Measurements from ENCODE around the gene CD207. TPM values are rescaled to one million over a fixed set of nuclear protein-coding genes. Genes with fewer than 3 reads are reported as not detected.

Gene CD207
- total and polyA plus RNA-seq, 5 donors from 2014 or later = not detected

DNA sequence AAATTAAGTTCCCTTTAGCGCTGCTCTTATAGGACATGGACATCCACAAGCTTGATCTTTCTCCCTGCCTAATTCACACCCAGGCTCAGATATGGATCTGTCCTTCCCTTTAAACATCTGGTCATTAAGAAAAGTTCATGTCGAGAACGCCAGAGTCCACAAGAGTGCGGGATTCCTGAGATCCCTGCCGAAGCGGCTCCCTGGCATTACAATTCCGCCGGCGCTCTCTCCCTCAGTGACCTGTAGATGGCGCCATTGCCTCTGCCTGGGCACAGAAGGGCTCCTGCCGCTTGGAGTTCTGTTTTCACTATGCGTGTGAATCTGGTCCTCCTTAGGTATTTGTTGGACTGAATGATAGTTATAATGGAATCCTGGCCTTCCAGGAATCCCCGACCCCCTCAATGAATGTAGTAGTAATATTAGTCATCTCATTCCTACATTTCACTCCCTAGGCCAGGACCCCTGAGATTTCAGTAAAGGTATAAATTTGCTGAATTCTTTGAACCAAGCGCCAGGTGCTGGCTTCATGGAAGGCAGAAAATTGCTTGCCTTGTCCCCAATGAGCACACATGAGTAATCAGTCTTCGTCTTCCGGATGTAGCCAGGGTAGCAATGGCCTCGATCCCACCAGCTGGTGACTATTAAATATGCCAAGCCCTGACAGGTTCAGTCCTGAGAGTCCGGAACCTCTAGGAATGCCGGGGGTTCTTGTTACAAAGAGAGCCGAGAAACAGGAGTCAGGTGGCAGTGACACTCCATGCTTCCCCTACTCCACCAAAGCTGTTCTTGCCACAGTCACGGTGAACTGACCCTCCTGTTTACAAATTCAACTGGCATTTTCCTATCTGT is 26.4 kb upstream of the CD207 start:
- Mint-ChIP-seq H3K27me3 (peaks cover 61% of the 10 kb centered on the region), H3K9me3 (peaks cover 0 to 1% (median 0%) of the 10 kb centered on the region in 7 donors), H3K4me1 (peaks cover 0 to 2% (median 0%) of the 10 kb centered on the region in 4 donors), H3K36me3 (peaks cover 3% of the 10 kb centered on the region), H3K4me3 (no peak overlapping the region), H3K27ac (no peak overlapping the region)
- Histone ChIP-seq H3K27ac (ENCODE audit: insufficient read depth, low read length, poor library complexity, severe bottlenecking) (no peak overlapping the region), H3K4me1 (ENCODE audit: control insufficient read depth, insufficient read depth, low read length, poor library complexity, severe bottlenecking) (peaks cover 3% of the 10 kb centered on the region), H3K27me3 (ENCODE audit: control insufficient read depth, insufficient read depth, low read length) (peaks cover 15% of the 10 kb centered on the region), H3K36me3 (ENCODE audit: control insufficient read depth, insufficient read depth, low read length) (no peaks in the 10 kb centered on the region), H3K4me3 (ENCODE audit: low read depth, low read length) (no peak overlapping the region), H3K9me3 (ENCODE audit: control insufficient read depth in 2 of 2, low read length in 2 of 2) (no peaks in the 10 kb centered on the region)
- DNase-seq (peak; percentile 26 to 47 (median 44)), ATAC-seq (ENCODE audit: low read depth in 2 of 2) (peak; percentile 40 to 42)

DNA sequence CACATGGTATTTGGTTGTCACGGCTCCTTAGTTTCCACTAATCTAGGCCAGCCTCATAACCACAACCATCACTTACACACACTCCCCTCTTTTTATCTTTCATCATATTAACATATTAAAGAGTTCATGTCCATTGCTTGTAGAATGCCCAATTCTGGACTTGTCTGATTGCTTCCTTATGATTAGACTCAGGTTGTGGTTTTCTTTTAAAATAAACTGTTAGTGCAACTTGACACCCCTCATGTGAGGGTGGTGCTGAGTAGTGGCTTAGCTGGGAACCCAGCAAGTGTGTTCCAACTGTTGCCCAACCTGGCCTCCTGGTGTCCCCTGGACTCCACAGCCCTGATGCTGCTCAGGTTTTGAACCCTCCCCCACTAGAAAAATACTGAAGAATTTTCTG is 20.1 kb upstream of the CD207 start:
- no peaks in the 10 kb centered on the region for H3K9me3 ChIP-seq (ENCODE audit: control insufficient read depth in 2 of 2, low read length in 2 of 2)
- no peaks in the 10 kb centered on the region for H3K4me1 ChIP-seq (ENCODE audit: control insufficient read depth, insufficient read depth, low read length, poor library complexity, severe bottlenecking)
- peaks cover 0 to 7% (median 4%) of the 10 kb centered on the region in 4 donors for H3K4me1 Mint-ChIP-seq
- no peak overlapping the region for H3K27ac Mint-ChIP-seq
- ATAC-seq (ENCODE audit: low read depth in 2 of 2) (no peak), DNase-seq (no peak)
- H3K27ac ChIP-seq (ENCODE audit: insufficient read depth, low read length, poor library complexity, severe bottlenecking) = no peak overlapping the region
- H3K36me3 Mint-ChIP-seq = no peaks in the 10 kb centered on the region
- peaks cover 39% of the 10 kb centered on the region for H3K27me3 Mint-ChIP-seq
- no peak overlapping the region for H3K4me3 Mint-ChIP-seq
- peaks cover 10% of the 10 kb centered on the region for H3K27me3 ChIP-seq (ENCODE audit: control insufficient read depth, insufficient read depth, low read length)
- no peak overlapping the region for H3K4me3 ChIP-seq (ENCODE audit: low read depth, low read length)
- no peaks in the 10 kb centered on the region for H3K36me3 ChIP-seq (ENCODE audit: control insufficient read depth, insufficient read depth, low read length)
- H3K9me3 Mint-ChIP-seq = peaks cover 0 to 1% (median 0%) of the 10 kb centered on the region in 7 donors

DNA sequence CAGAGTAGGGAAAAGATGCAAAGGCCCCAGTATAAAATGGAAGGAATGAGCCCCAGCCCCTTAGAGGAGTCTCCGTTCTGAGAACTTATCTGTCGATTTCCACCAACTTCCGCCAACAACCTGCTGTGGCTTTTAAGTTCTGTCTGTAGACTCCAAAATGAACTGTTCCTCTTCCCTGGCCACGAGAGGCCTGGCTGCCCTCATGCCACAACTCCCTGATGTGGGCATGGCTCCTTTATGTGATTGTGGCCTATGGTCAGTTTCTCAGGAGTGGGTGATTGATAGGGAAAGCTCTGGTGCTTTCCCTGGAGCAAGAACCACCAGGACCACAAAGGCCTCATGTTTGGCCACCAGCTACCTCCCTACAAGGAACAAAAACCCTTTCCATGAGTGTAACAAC is 18.8 kb upstream of the CD207 start:
- Mint-ChIP-seq H3K4me1 (peaks cover 0 to 7% (median 4%) of the 10 kb centered on the region in 4 donors), H3K36me3 (no peaks in the 10 kb centered on the region)

DNA sequence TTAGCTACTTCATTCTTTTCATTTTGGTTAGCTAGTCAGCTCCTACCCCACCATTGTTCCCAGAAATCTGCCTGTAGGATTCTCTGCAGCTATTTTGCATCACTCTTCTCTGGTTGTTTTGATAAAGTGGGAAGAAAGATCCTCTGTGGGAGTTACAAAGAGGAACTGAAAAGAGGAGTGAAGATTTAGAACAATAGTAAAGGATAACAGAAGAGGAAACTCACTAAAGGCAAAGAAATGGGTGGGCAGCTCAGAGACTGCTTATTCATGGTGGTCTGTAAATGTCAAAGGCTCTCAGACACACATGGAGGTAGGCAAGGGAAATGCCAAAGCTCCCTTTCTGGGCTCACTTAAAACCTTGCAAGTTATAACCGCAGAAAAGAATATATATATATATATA is 17.2 kb upstream of the CD207 start:
- Mint-ChIP-seq H3K4me3 (no peak overlapping the region), H3K4me1 (peaks cover 0 to 7% (median 4%) of the 10 kb centered on the region in 4 donors), H3K27ac (peak overlapping the region in 1 of 3 donors; percentile 64), H3K9me3 (no peaks in the 10 kb centered on the region), H3K36me3 (no peaks in the 10 kb centered on the region), H3K27me3 (peaks cover 13% of the 10 kb centered on the region)
- Histone ChIP-seq H3K4me3 (ENCODE audit: low read depth, low read length) (no peak overlapping the region), H3K9me3 (ENCODE audit: control insufficient read depth in 2 of 2, low read length in 2 of 2) (no peaks in the 10 kb centered on the region), H3K4me1 (ENCODE audit: control insufficient read depth, insufficient read depth, low read length, poor library complexity, severe bottlenecking) (no peaks in the 10 kb centered on the region), H3K27me3 (ENCODE audit: control insufficient read depth, insufficient read depth, low read length) (no peaks in the 10 kb centered on the region), H3K36me3 (ENCODE audit: control insufficient read depth, insufficient read depth, low read length) (no peaks in the 10 kb centered on the region), H3K27ac (ENCODE audit: insufficient read depth, low read length, poor library complexity, severe bottlenecking) (no peak overlapping the region)
- ATAC-seq (ENCODE audit: low read depth in 2 of 2) (no peak), DNase-seq (no peak)

More for the DNA sequence above, 18.8 kb upstream of the CD207 start:
- H3K4me3 ChIP-seq (ENCODE audit: low read depth, low read length) = no peak overlapping the region
- H3K36me3 ChIP-seq (ENCODE audit: control insufficient read depth, insufficient read depth, low read length) = no peaks in the 10 kb centered on the region
- Mint-ChIP-seq H3K9me3 (no peaks in the 10 kb centered on the region), H3K4me3 (no peak overlapping the region), H3K27me3 (peaks cover 27% of the 10 kb centered on the region), H3K27ac (no peak overlapping the region)
- H3K27ac ChIP-seq (ENCODE audit: insufficient read depth, low read length, poor library complexity, severe bottlenecking) = no peak overlapping the region
- H3K9me3 ChIP-seq (ENCODE audit: control insufficient read depth in 2 of 2, low read length in 2 of 2) = no peaks in the 10 kb centered on the region
- no peaks in the 10 kb centered on the region for H3K4me1 ChIP-seq (ENCODE audit: control insufficient read depth, insufficient read depth, low read length, poor library complexity, severe bottlenecking)
- peaks cover 7% of the 10 kb centered on the region for H3K27me3 ChIP-seq (ENCODE audit: control insufficient read depth, insufficient read depth, low read length)
- ATAC-seq (ENCODE audit: low read depth in 2 of 2) (no peak), DNase-seq (no peak)

DNA sequence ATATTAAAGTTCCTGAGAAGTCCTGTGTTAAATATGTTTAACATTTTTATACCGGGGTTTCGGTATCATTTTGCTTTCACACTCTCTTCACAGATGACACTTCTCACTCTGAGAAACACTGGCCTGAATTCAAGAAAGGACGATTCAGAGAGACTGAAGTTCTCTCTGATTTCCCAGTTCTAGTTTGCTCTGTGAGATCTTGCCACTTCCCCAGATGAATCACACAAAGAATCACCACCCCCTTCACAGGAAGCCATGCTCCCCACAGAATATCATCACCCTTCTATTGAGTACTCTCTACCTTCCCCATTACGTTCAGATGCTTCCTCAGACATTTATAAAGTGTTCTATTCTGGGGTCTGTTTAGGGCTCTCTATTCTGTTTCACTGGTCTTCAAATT is 16.1 kb upstream of the CD207 start:
- Histone ChIP-seq H3K27ac (ENCODE audit: insufficient read depth, low read length, poor library complexity, severe bottlenecking) (no peak overlapping the region), H3K36me3 (ENCODE audit: control insufficient read depth, insufficient read depth, low read length) (no peaks in the 10 kb centered on the region), H3K27me3 (ENCODE audit: control insufficient read depth, insufficient read depth, low read length) (no peaks in the 10 kb centered on the region), H3K9me3 (ENCODE audit: control insufficient read depth in 2 of 2, low read length in 2 of 2) (no peaks in the 10 kb centered on the region), H3K4me1 (ENCODE audit: control insufficient read depth, insufficient read depth, low read length, poor library complexity, severe bottlenecking) (no peaks in the 10 kb centered on the region), H3K4me3 (ENCODE audit: low read depth, low read length) (no peak overlapping the region)
- Mint-ChIP-seq H3K27ac (no peak overlapping the region), H3K27me3 (peaks cover 14% of the 10 kb centered on the region), H3K36me3 (no peaks in the 10 kb centered on the region), H3K4me3 (no peak overlapping the region), H3K4me1 (peaks cover 0 to 7% (median 4%) of the 10 kb centered on the region in 4 donors), H3K9me3 (no peaks in the 10 kb centered on the region)
- peak in 1 of 3 donors; percentile 57 for DNase-seq
- peak; percentile 48 to 67 for ATAC-seq (ENCODE audit: low read depth in 2 of 2)

DNA sequence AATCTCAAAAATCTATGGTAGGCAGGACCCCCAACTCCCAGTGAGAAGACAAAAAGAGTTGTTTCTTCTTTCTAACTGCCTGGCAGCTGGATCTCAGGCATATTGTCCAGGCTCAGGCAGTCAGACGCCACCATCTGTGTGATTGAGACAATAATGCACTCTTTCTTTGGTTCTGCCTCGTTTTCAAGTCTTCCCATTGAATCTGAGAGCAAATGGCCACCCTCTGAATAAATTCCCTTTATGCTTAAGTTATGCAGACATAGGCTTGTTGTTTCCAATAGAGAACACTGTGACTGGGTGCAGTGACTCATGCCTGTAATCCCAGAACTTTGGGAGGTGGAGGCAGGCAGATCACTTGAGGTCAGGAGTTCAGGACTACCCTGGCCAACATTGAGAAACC is 15.3 kb upstream of the CD207 start:
- H3K27ac Mint-ChIP-seq = no peak overlapping the region
- Histone ChIP-seq H3K36me3 (ENCODE audit: control insufficient read depth, insufficient read depth, low read length) (no peaks in the 10 kb centered on the region), H3K27me3 (ENCODE audit: control insufficient read depth, insufficient read depth, low read length) (no peaks in the 10 kb centered on the region), H3K4me3 (ENCODE audit: low read depth, low read length) (no peak overlapping the region), H3K9me3 (ENCODE audit: control insufficient read depth in 2 of 2, low read length in 2 of 2) (no peaks in the 10 kb centered on the region), H3K27ac (ENCODE audit: insufficient read depth, low read length, poor library complexity, severe bottlenecking) (no peak overlapping the region), H3K4me1 (ENCODE audit: control insufficient read depth, insufficient read depth, low read length, poor library complexity, severe bottlenecking) (no peaks in the 10 kb centered on the region)
- H3K4me1 Mint-ChIP-seq = peaks cover 0 to 7% (median 4%) of the 10 kb centered on the region in 4 donors
- H3K4me3 Mint-ChIP-seq = no peak overlapping the region
- H3K36me3 Mint-ChIP-seq = no peaks in the 10 kb centered on the region
- peaks cover 8% of the 10 kb centered on the region for H3K27me3 Mint-ChIP-seq
- no peak for ATAC-seq (ENCODE audit: low read depth in 2 of 2)
- peaks cover 0 to 2% (median 0%) of the 10 kb centered on the region in 7 donors for H3K9me3 Mint-ChIP-seq
- no peak for DNase-seq

DNA sequence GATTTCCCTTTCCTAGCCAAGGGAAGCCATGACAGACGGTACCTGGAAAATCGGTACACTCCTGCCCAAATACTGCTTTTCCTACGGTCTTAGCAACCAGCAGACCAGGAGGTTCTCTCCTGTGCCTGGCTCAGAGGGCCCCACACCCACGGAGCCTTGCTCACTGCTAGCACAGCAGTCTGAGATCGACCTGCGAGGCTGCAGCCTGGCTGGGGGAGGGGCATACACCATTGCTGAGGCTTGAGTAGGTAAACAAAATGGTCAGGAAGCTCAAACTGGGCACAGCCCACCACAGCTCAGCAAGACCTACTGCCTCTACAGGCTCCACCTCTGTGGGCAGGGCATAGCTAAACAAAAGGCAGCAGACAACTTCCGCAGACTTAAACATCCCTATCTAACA is 6.8 kb upstream of the CD207 start:
- DNase-seq = no peak
- Mint-ChIP-seq H3K27me3 (peaks cover 23% of the 10 kb centered on the region), H3K9me3 (peaks cover 0 to 12% (median 0%) of the 10 kb centered on the region in 7 donors), H3K4me3 (no peak overlapping the region), H3K27ac (no peak overlapping the region), H3K4me1 (peaks cover 0 to 4% (median 0%) of the 10 kb centered on the region in 4 donors), H3K36me3 (no peaks in the 10 kb centered on the region)
- no peaks in the 10 kb centered on the region for H3K4me1 ChIP-seq (ENCODE audit: control insufficient read depth, insufficient read depth, low read length, poor library complexity, severe bottlenecking)
- ATAC-seq (ENCODE audit: low read depth in 2 of 2) = no peak
- no peaks in the 10 kb centered on the region for H3K27me3 ChIP-seq (ENCODE audit: control insufficient read depth, insufficient read depth, low read length)
- H3K36me3 ChIP-seq (ENCODE audit: control insufficient read depth, insufficient read depth, low read length) = no peaks in the 10 kb centered on the region
- H3K9me3 ChIP-seq (ENCODE audit: control insufficient read depth in 2 of 2, low read length in 2 of 2) = no peaks in the 10 kb centered on the region
- H3K27ac ChIP-seq (ENCODE audit: insufficient read depth, low read length, poor library complexity, severe bottlenecking) = no peak overlapping the region
- H3K4me3 ChIP-seq (ENCODE audit: low read depth, low read length) = no peak overlapping the region

All from CD4-positive, CD25-positive, alpha-beta regulatory T cell (primary cell).